ENCODE data around the gene PHIP. TPM values are rescaled to one million over a fixed set of nuclear protein-coding genes. Genes with fewer than 3 reads are reported as not detected.

The PHIP gene
- total and polyA plus RNA-seq, 2 experiments from 2014 or later, result 48.0 to 65.4 TPM

- TF ChIP-seq CTCF (conservative IDR thresholded peaks at IDR 0.05; ENCODE audit: low read depth in 2 of 2) (no peak), ETS1 (IDR thresholded peaks at IDR 0.05) (no peak), REST (IDR thresholded peaks at IDR 0.05; ENCODE audit: unreplicated experiment) (no peak), JUNB (IDR thresholded peaks at IDR 0.05; ENCODE audit: unreplicated experiment) (no peak), EZH2 (IDR thresholded peaks at IDR 0.05; ENCODE audit: low read depth, unreplicated experiment) (no peak), ZNF114 (CRISPR knock-in tag; IDR thresholded peaks at IDR 0.05) (no peak)
These were observed 43.2 kb downstream of the PHIP start (continued) for GRCh38 chr6:79034865-79035264.

GRCh38 chr6:79033279-79033678, 44.8 kb downstream of the PHIP start:
- Histone ChIP-seq H3K79me2 (replicated peaks; ENCODE audit: insufficient read depth) (peaks cover 94% of the 10 kb centered on the region), H4K20me1 (replicated peaks; ENCODE audit: insufficient read depth) (peaks cover 11% of the 10 kb centered on the region)
- no peak for TF ChIP-seq NANOG (IDR thresholded peaks at IDR 0.05; ENCODE audit: borderline replicate concordance)
- TF ChIP-seq EZH2 (IDR thresholded peaks at IDR 0.05; ENCODE audit: low read depth, unreplicated experiment), result no peak
- no peak for TF ChIP-seq REST (IDR thresholded peaks at IDR 0.05; ENCODE audit: unreplicated experiment)
- no peak for TF ChIP-seq POLR2AphosphoS5 (IDR thresholded peaks at IDR 0.05; ENCODE audit: low read depth)
- TF ChIP-seq ZNF331 (CRISPR knock-in tag; IDR thresholded peaks at IDR 0.05; ENCODE audit: low read depth), result no peak
- TF ChIP-seq ZNF114 (CRISPR knock-in tag; IDR thresholded peaks at IDR 0.05), result no peak
- no peak for TF ChIP-seq CREB1 (CRISPR knock-in tag; IDR thresholded peaks at IDR 0.05; ENCODE audit: low read depth)
- no peak for TF ChIP-seq ETS1 (IDR thresholded peaks at IDR 0.05)
- no peak for TF ChIP-seq JUNB (IDR thresholded peaks at IDR 0.05; ENCODE audit: unreplicated experiment)
- no peak for TF ChIP-seq EZH2phosphoT487 (IDR thresholded peaks at IDR 0.05; ENCODE audit: unreplicated experiment)

More at GRCh38 chr6:79033279-79033678, 44.8 kb downstream of the PHIP start:
- Mint-ChIP-seq H3K36me3 (ENCODE audit: low read depth) (peaks cover 33% of the 10 kb centered on the region), H3K4me1 (peaks cover 13% of the 10 kb centered on the region), H3K4me3 (no peak overlapping the region), H3K27ac (no peak overlapping the region), H3K27me3 (ENCODE audit: insufficient read depth, low read depth, poor library complexity) (no peaks in the 10 kb centered on the region), H3K9me3 (no peaks in the 10 kb centered on the region)
- Histone ChIP-seq H3K36me3 (ENCODE audit: insufficient read depth) (peaks cover under 1% of the 10 kb centered on the region; the same call in 1 of the 2 replicates), H3K4me2 (no peak overlapping the region), H3K9me2 (ENCODE audit: insufficient read depth) (no peaks in the 10 kb centered on the region), H3K4me3 (no peak overlapping the region), H3K27ac (ENCODE audit: low read depth) (no peak overlapping the region), H2AFZ (no peak overlapping the region), H3K4me1 (ENCODE audit: insufficient read depth) (no peaks in the 10 kb centered on the region), H3K27me3 (ENCODE audit: insufficient read depth) (no peaks in the 10 kb centered on the region), H3F3A (replicated peaks; ENCODE audit: low read depth) (no peaks in the 10 kb centered on the region)
- no peak for ATAC-seq
- no peak for DNase-seq (ENCODE audit: low spot score)
